ENCODE data around the gene MICA.

DNA sequence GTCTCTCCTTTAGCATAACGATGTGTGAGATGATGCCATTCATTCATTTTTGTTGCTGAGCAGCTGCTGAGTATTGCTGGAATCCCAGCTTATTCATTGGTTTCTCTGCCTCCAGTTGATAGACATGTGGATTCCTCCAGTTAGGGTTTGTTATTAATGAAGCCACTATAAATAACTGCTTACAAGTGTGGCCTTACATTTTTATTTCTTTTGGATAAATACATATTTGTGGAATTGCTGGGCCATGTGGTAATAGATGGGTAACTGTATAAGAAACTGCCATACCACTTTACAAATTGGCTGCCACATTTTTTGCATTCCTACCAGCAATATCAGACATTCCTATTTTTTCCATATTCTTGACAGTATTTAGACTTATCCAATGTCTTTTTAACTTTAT lies 43.8 kb upstream of the MICA start:
- TF ChIP-seq, protein P1, sequence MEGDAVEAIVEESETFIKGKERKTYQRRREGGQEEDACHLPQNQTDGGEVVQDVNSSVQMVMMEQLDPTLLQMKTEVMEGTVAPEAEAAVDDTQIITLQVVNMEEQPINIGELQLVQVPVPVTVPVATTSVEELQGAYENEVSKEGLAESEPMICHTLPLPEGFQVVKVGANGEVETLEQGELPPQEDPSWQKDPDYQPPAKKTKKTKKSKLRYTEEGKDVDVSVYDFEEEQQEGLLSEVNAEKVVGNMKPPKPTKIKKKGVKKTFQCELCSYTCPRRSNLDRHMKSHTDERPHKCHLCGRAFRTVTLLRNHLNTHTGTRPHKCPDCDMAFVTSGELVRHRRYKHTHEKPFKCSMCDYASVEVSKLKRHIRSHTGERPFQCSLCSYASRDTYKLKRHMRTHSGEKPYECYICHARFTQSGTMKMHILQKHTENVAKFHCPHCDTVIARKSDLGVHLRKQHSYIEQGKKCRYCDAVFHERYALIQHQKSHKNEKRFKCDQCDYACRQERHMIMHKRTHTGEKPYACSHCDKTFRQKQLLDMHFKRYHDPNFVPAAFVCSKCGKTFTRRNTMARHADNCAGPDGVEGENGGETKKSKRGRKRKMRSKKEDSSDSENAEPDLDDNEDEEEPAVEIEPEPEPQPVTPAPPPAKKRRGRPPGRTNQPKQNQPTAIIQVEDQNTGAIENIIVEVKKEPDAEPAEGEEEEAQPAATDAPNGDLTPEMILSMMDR (IDR thresholded peaks at IDR 0.05): no peak
- TF ChIP-seq EP300 (IDR thresholded peaks at IDR 0.05): no peak

Measured in gastroesophageal sphincter (tissue), 3 donors.